Measurements from ENCODE around the gene OR1D5.

- TF ChIP-seq CTCF (IDR thresholded peaks at IDR 0.05) (no peak), ZFX (IDR thresholded peaks at IDR 0.05; ENCODE audit: borderline replicate concordance) (no peak)
Measured at GRCh38 chr17:3025421-3026124, 37.8 kb downstream of the OR1D5 start.
